Stimulated activated CD4-positive, alpha-beta T cell treated with anti-CD3 and anti-CD28 coated beads, Interleukin-12 subunit alpha, Interleukin-12 subunit beta, amount 100 ng/mL, for 4 hours (primary cell): ENCODE data around the gene ADISSP.

Experiments
- DNase-seq: peaks from one replicate; pipeline ENCODE4 v3.0.0-alpha.2; 2020

ADISSP gene

GRCh38 chr20:3710703-3711483 is 56.7 kb downstream of the ADISSP start:
- DNase-seq, result peak; percentile 74

GRCh38 chr20:3710011-3710466 is 57.5 kb downstream of the ADISSP start:
- DNase-seq, result no peak

DNA sequence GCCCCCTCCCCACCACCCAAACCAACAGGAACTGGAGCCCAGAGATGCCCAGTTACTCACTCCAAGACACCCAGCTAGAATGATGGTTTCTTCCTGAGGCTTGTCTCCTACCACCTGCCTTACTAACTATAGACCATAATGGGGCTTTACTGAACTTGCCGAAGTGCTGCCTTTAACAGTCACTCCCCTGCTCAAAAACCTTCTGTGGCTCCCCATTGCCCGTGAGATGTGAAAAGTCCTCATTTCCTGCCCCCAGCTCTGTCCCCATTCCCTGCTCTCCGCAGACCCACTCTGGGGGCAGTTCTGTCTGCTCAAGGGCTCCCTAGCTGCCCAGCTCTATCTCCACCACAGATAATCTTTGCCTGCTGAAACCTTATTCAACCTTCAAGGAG is 60.0 kb downstream of the ADISSP start:
- no peak for DNase-seq

GRCh38 chr20:3706774-3707507 is 60.6 kb downstream of the ADISSP start:
- no peak for DNase-seq

- no peak for DNase-seq
These were observed 61.4 kb downstream of the ADISSP start for GRCh38 chr20:3705970-3706739.

GRCh38 chr20:3705491-3705969 is 62.0 kb downstream of the ADISSP start:
- DNase-seq, result no peak

DNA sequence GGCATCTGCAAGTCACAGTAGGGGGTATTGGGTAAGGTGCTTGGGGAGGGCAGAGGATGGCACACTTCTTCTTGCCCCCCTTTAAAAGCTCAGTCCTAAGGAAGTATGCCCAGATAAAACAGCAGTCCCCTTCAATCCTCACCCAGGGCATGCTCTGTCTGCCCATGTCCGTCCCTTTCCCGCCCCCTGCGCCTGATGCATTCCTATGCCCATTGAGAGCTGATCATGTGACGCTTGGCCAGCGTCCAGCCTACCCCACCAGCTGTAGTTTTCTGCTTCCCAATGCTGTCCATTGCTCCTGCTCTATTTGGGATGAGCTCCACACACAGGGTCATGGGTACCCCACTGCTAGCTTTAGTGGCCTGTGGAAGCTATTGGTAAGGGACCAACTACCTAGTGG is 63.5 kb downstream of the ADISSP start:
- DNase-seq, result no peak
